Measurements from ENCODE around the gene INPP5D.
"Not testable (repeated sequence)": the region's sequence is repeated elsewhere in the genome, so short reads cannot be mapped to it uniquely, and the experiment has no call there.

The INPP5D gene

GRCh38 chr2:233199870-233200269, 139.7 kb downstream of the INPP5D start:
- Histone ChIP-seq H3K9me2 (ENCODE audit: low read depth, low read length) (no peaks in the 10 kb centered on the region), H3K4me2 (ENCODE audit: low read length) (no peak overlapping the region), H3K9me3 (ENCODE audit: low read length) (no peaks in the 10 kb centered on the region), H3K4me3 (ENCODE audit: low read depth, low read length, poor library complexity, severe bottlenecking) (no peak overlapping the region), H3K27me3 (ENCODE audit: insufficient read depth, low read length) (no peaks in the 10 kb centered on the region), H3K9ac (ENCODE audit: low read length) (no peak overlapping the region), H3K27ac (ENCODE audit: low read depth, low read length, poor library complexity, severe bottlenecking) (no peak overlapping the region), H3K79me2 (ENCODE audit: insufficient read depth, low read length) (no peaks in the 10 kb centered on the region), H3K36me3 (ENCODE audit: insufficient read depth, low read length) (peaks cover 57% of the 10 kb centered on the region), H4K20me1 (ENCODE audit: insufficient read depth, low read length) (no peaks in the 10 kb centered on the region), H3K4me1 (ENCODE audit: insufficient read depth, low read length, severe bottlenecking) (no peaks in the 10 kb centered on the region), H3F3A (ENCODE audit: insufficient read depth, low read length) (no peaks in the 10 kb centered on the region), H2AFZ (ENCODE audit: low read length) (no peak overlapping the region)
- TF ChIP-seq EZH2 (IDR thresholded peaks at IDR 0.05; ENCODE audit: borderline replicate concordance, low read length) (no peak), CTCF (IDR thresholded peaks at IDR 0.05; ENCODE audit: low read length) (no peak)

- H4K20me1 ChIP-seq (ENCODE audit: insufficient read depth, low read length); H3K4me2 ChIP-seq (ENCODE audit: low read length); H3K9me3 ChIP-seq (ENCODE audit: low read length); H3K79me2 ChIP-seq (ENCODE audit: insufficient read depth, low read length); H3K27ac ChIP-seq (ENCODE audit: low read depth, low read length, poor library complexity, severe bottlenecking); H3K27me3 ChIP-seq (ENCODE audit: insufficient read depth, low read length); H3K9ac ChIP-seq (ENCODE audit: low read length); H3F3A ChIP-seq (ENCODE audit: insufficient read depth, low read length); H2AFZ ChIP-seq (ENCODE audit: low read length); H3K9me2 ChIP-seq (ENCODE audit: low read depth, low read length); H3K4me1 ChIP-seq (ENCODE audit: insufficient read depth, low read length, severe bottlenecking); H3K4me3 ChIP-seq (ENCODE audit: low read depth, low read length, poor library complexity, severe bottlenecking): not testable (repeated sequence)
- H3K36me3 ChIP-seq (ENCODE audit: insufficient read depth, low read length): peaks cover 51% of the 10 kb centered on the region
Observed at GRCh38 chr2:233200790-233201189, 140.6 kb downstream of the INPP5D start.

- H3K4me3 ChIP-seq (ENCODE audit: low read depth, low read length, poor library complexity, severe bottlenecking): no peak overlapping the region
- H3F3A ChIP-seq (ENCODE audit: insufficient read depth, low read length): no peaks in the 10 kb centered on the region
- no peak overlapping the region for H2AFZ ChIP-seq (ENCODE audit: low read length)
- H3K27me3 ChIP-seq (ENCODE audit: insufficient read depth, low read length): no peaks in the 10 kb centered on the region
- H3K9me2 ChIP-seq (ENCODE audit: low read depth, low read length): no peaks in the 10 kb centered on the region
- no peak overlapping the region for H3K4me2 ChIP-seq (ENCODE audit: low read length)
- H3K4me1 ChIP-seq (ENCODE audit: insufficient read depth, low read length, severe bottlenecking): no peaks in the 10 kb centered on the region
- H3K79me2 ChIP-seq (ENCODE audit: insufficient read depth, low read length): no peaks in the 10 kb centered on the region
- no peaks in the 10 kb centered on the region for H4K20me1 ChIP-seq (ENCODE audit: insufficient read depth, low read length)
- TF ChIP-seq EZH2 (IDR thresholded peaks at IDR 0.05; ENCODE audit: borderline replicate concordance, low read length) (no peak), CTCF (IDR thresholded peaks at IDR 0.05; ENCODE audit: low read length) (no peak)
- H3K27ac ChIP-seq (ENCODE audit: low read depth, low read length, poor library complexity, severe bottlenecking): no peak overlapping the region
- H3K9ac ChIP-seq (ENCODE audit: low read length): no peak overlapping the region
- H3K9me3 ChIP-seq (ENCODE audit: low read length): no peaks in the 10 kb centered on the region
- H3K36me3 ChIP-seq (ENCODE audit: insufficient read depth, low read length): peaks cover 50% of the 10 kb centered on the region
Observed at GRCh38 chr2:233201258-233202013, 141.3 kb downstream of the INPP5D start.

GRCh38 chr2:233202531-233202944, 142.4 kb downstream of the INPP5D start:
- Histone ChIP-seq H3K27ac (ENCODE audit: low read depth, low read length, poor library complexity, severe bottlenecking) (no peak overlapping the region), H3K4me2 (ENCODE audit: low read length) (no peak overlapping the region), H2AFZ (ENCODE audit: low read length) (no peak overlapping the region)

More at GRCh38 chr2:233202531-233202944, 142.4 kb downstream of the INPP5D start:
- Histone ChIP-seq H3K79me2 (ENCODE audit: insufficient read depth, low read length) (no peaks in the 10 kb centered on the region), H4K20me1 (ENCODE audit: insufficient read depth, low read length) (no peaks in the 10 kb centered on the region), H3K36me3 (ENCODE audit: insufficient read depth, low read length) (peaks cover 45% of the 10 kb centered on the region), H3K4me3 (ENCODE audit: low read depth, low read length, poor library complexity, severe bottlenecking) (no peak overlapping the region), H3K27me3 (ENCODE audit: insufficient read depth, low read length) (no peaks in the 10 kb centered on the region), H3K9ac (ENCODE audit: low read length) (no peak overlapping the region), H3K9me2 (ENCODE audit: low read depth, low read length) (no peaks in the 10 kb centered on the region), H3F3A (ENCODE audit: insufficient read depth, low read length) (no peaks in the 10 kb centered on the region), H3K4me1 (ENCODE audit: insufficient read depth, low read length, severe bottlenecking) (no peaks in the 10 kb centered on the region), H3K9me3 (ENCODE audit: low read length) (no peaks in the 10 kb centered on the region)
- TF ChIP-seq EZH2 (IDR thresholded peaks at IDR 0.05; ENCODE audit: borderline replicate concordance, low read length) (no peak), CTCF (IDR thresholded peaks at IDR 0.05; ENCODE audit: low read length) (no peak)

All from OCI-LY1 (cell line).